AG04450 (cell line): ENCODE results near the gene GPR78. TPM values are rescaled to one million over a fixed set of nuclear protein-coding genes. Genes with fewer than 3 reads are reported as not detected.
A peak's percentile ranks its signal among the peaks of the same experiment; 100 is the strongest.

ENCODE experiments used
- CTCF ChIA-PET: fragments of 300-600, 350-600 bp; formaldehyde crosslinking; extraction: SDS; loops from one replicate; lab custom pipeline; 2022; ENCODE audit warnings: antibody characterized with exemption, inconsistent platforms; lab: Charles Lee
- POLR2A ChIA-PET: fragments of 350-600 bp; formaldehyde crosslinking; extraction: SDS; loops from one replicate; lab custom pipeline; 2021; ENCODE audit warnings: antibody characterized with exemption, inconsistent platforms; lab: Yijun Ruan, JAX
- DNase-seq: peaks from one replicate; pipeline ENCODE4 v3.0.0-alpha.2; 2011; ENCODE audit warnings: low read depth, low spot score
- H3K27ac ChIP-seq: one replicate; pipeline ENCODE4 v1.5.1; 2012; ENCODE audit warnings: low read depth, low read length, control low read depth
- H3K27me3 ChIP-seq: one replicate; pipeline ENCODE4 v1.6.0; 2012; ENCODE audit warnings: low read length; ENCODE audit not compliant: control insufficient read depth, insufficient read depth
- H3K4me3 ChIP-seq: 2 replicates; pipeline ENCODE4 v1.5.1; 2011; ENCODE audit warnings: mild to moderate bottlenecking, low read depth, low read length, control low read depth
- H3K9me3 ChIP-seq: 2 replicates; pipeline ENCODE4 v1.5.1; 2012; ENCODE audit warnings: low read length; ENCODE audit not compliant: control insufficient read depth, insufficient read depth
- polyA plus RNA-seq: library from polyadenylated mRNA; depleted of rRNA; stranded (reverse); fragments of >200 nt; gene quantifications from 2 replicates; pipeline ENCODE4 v1.2.3, GENCODE V29; 2011
- TF ChIP-seq, protein P1 (sequence below): IDR thresholded peaks from 2 replicates; pipeline ENCODE4 v1.5.1; 2011; ENCODE audit warnings: low read depth, low read length, control low read depth, inconsistent platforms

GPR78 gene
- polyA plus RNA-seq, 1 experiment = 0.07 TPM

DNA sequence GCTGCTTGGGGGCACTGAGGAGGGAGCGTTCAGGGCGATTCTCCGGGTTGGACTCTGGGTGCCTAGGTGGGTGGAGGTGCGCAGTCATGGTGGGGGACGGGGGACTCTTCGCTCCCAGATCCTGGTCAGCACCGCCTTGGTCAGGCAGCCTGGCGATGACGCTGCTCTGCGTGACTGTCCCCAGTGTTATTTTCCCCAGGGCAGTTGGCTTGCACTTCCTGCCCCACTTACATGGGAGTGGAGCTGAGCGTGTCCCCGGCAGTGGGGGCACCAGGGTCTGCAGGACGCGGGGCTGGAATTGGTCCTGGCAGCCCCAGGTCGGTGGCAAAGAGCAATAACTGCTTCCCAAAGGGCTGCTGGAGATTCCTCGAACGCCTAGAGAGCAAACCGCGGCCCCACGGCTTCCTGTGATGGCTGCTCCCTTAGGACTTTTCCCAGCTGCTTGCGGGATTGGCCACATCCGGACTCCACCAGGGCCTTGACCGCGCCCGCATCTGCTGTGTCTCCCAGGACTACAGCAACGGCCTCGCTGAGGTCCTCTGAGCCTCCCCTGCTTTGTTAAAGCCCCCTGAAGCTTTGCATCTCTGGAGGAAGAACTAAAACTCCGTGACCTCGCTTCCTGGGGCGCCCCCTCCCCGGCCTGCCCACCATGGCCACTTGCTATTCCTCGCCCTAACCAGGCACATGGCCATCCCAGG is 35.3 kb upstream of the GPR78 start:
- CTCF ChIA-PET = no interaction called here
- Histone ChIP-seq H3K27ac (no peak overlapping the region), H3K9me3 (peaks cover 9% of the 10 kb centered on the region; the same call in 1 of the 2 replicates), H3K4me3 (no peak overlapping the region), H3K27me3 (peaks cover 3% of the 10 kb centered on the region)
- TF ChIP-seq, protein P1, sequence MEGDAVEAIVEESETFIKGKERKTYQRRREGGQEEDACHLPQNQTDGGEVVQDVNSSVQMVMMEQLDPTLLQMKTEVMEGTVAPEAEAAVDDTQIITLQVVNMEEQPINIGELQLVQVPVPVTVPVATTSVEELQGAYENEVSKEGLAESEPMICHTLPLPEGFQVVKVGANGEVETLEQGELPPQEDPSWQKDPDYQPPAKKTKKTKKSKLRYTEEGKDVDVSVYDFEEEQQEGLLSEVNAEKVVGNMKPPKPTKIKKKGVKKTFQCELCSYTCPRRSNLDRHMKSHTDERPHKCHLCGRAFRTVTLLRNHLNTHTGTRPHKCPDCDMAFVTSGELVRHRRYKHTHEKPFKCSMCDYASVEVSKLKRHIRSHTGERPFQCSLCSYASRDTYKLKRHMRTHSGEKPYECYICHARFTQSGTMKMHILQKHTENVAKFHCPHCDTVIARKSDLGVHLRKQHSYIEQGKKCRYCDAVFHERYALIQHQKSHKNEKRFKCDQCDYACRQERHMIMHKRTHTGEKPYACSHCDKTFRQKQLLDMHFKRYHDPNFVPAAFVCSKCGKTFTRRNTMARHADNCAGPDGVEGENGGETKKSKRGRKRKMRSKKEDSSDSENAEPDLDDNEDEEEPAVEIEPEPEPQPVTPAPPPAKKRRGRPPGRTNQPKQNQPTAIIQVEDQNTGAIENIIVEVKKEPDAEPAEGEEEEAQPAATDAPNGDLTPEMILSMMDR = no peak
- POLR2A ChIA-PET = no interaction called here
- DNase-seq = no peak

DNA sequence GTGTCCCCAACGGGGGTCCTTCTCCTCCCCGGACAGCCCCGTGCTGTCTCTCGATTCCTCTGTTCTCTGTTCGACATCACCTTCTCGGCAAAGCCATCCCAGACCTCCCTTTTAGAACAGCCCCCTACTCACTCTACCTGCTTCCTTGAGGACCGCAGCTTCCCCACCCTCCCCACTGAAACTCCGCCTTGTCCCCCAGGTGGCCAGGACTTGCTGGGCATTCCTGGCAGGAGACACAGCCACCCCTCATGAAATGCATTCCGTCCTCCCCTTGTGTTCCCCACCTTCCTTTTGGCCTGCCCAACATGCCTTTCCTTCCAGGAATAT is 34.8 kb upstream of the GPR78 start:
- no peak overlapping the region for H3K27ac ChIP-seq
- POLR2A ChIA-PET = no interaction called here
- H3K9me3 ChIP-seq = peaks cover 9% of the 10 kb centered on the region; the same call in 1 of the 2 replicates
- H3K4me3 ChIP-seq = no peak overlapping the region
- peaks cover 3% of the 10 kb centered on the region for H3K27me3 ChIP-seq
- CTCF ChIA-PET = no interaction called here
- DNase-seq = no peak
- TF ChIP-seq, protein P1 = no peak

DNA sequence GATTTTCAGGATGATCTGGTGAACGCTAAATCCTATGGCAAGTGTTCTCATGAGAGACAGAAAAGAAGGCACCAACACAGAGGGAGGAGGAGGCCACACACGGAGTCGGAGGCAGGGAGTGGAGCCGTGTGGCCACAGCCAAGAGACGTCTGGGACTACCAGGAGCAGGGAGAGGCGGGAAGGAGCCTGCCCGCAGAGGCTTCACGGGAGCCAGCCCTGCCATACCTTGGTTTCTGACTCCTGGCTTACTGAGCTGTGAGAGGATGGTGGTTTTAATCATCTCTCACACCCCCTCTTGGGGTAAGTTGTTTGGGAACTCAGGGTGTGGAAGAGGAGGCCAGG is 33.5 kb upstream of the GPR78 start:
- CTCF ChIA-PET = interaction anchor here (0.8 to 1.0 kb wide), 3 partner anchors 54 to 78 kb away, joined by 3 to 4 read pairs (median 3); no protein-coding TSS in a partner anchor
- TF ChIP-seq, protein P1 = no peak
- no peak overlapping the region for H3K4me3 ChIP-seq
- DNase-seq = no peak
- no peak overlapping the region for H3K27ac ChIP-seq
- H3K9me3 ChIP-seq = peaks cover 11% of the 10 kb centered on the region; the same call in 1 of the 2 replicates
- POLR2A ChIA-PET = no interaction called here
- peaks cover 7% of the 10 kb centered on the region for H3K27me3 ChIP-seq

DNA sequence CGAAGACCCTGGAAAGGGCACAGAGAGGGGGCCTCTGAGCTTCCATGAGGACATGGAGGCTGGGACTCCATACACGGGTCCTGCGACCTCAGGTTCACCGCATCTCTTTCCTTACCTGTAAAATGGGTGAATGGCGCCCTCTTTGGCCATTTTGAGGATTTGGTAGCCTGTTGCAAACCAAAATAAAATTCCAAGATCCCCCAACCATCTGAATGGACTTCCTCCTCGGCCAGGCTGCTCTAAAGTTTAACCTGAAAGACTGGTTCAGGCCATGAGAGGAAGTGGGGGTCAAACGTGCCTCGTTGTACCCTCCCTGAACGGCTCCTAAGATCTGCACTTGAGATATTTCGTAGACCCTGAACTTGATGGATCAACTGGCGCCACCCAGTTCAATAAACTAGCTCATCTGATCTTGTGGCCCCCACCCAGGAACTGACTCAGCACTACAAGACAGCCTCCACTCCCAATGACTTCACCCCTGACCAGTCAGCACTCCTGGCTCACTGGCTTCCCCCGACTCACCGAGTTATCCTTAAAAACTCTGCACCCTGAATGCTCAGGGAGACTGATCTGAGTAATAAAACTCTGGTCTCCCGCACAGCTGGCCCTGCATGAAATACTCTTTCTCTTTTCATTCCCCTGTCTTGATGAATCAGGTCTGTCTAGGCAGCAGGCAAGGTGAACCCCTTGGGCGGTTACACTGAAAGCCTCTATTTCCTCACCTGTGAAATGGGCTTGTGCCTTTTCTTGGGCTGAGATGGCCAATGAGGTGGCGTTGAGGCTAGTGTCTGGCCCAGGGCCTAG is 32.9 kb upstream of the GPR78 start:
- CTCF ChIA-PET = interaction anchor here (1.0 to 1.4 kb wide), 3 partner anchors 60 to 78 kb away, joined by 3 to 4 read pairs (median 3); no protein-coding TSS in a partner anchor
- DNase-seq = no peak
- Histone ChIP-seq H3K9me3 (peaks cover 11% of the 10 kb centered on the region; the same call in 1 of the 2 replicates), H3K27me3 (peaks cover 13% of the 10 kb centered on the region), H3K27ac (no peak overlapping the region), H3K4me3 (no peak overlapping the region)
- TF ChIP-seq, protein P1 = peak; percentile 31
- POLR2A ChIA-PET = no interaction called here
